Ovary (tissue), 3 donors: ENCODE measurements around the gene LYSMD3.

ENCODE experiments used
- CTCF ChIP-seq, 3 donors: fragments of 450-650 bp in 2 of 3; fragments of 200-600 bp in 1 of 3; IDR thresholded peaks; one replicate each; pipeline versions ENCODE4 v1.5.1 to v1.8.0; 2016 to 2022; ENCODE audit warnings: antibody characterized with exemption in 3 of 3, mild to moderate bottlenecking in 1 of 3
- POLR2A ChIP-seq: fragments of 450-650 bp; IDR thresholded peaks from one replicate; pipeline ENCODE4 v1.6.1; 2017; ENCODE audit warnings: antibody characterized with exemption, mild to moderate bottlenecking, moderate library complexity
- donor health status: DM: no; HTN: no; CAD: no.

GRCh38 chr5:90557871-90558270 is 28.5 kb upstream of the LYSMD3 start:
- TF ChIP-seq CTCF (IDR thresholded peaks at IDR 0.05) = no peak
- TF ChIP-seq POLR2A = no peak
